Measurements from ENCODE around the gene SLC15A3.

GRCh38 chr11:60924110-60924905 lies 27.7 kb downstream of the SLC15A3 start, which contains the start of gene TMEM132A:
- no peak for TF ChIP-seq CTCF (IDR thresholded peaks at IDR 0.05; ENCODE audit: low read depth, low read length)
- no peak for TF ChIP-seq EZH2phosphoT487 (IDR thresholded peaks at IDR 0.05; ENCODE audit: low read depth)
